ENCODE data around the gene IPMK. TPM values are rescaled to one million over a fixed set of nuclear protein-coding genes. Genes with fewer than 3 reads are reported as not detected.

The IPMK gene
- total and polyA plus RNA-seq, 2 experiments from 2014 or later, result 5.5 to 17.8 TPM

- no peak for DNase-seq (ENCODE audit: low spot score)
- H3K27ac ChIP-seq (ENCODE audit: low read depth), result no peak overlapping the region
- no peak for ATAC-seq
- Mint-ChIP-seq H3K9me3 (no peaks in the 10 kb centered on the region; the same call in 2 of the 3 replicates), H3K27ac (no peak overlapping the region), H3K36me3 (ENCODE audit: low read depth) (peaks cover 25% of the 10 kb centered on the region; the same call in 2 of the 3 replicates), H3K4me3 (no peak overlapping the region), H3K27me3 (ENCODE audit: insufficient read depth, low read depth, poor library complexity) (peaks cover 3% of the 10 kb centered on the region), H3K4me1 (peaks cover 26% of the 10 kb centered on the region)
- peaks cover 7% of the 10 kb centered on the region; the same call in 1 of the 2 replicates for H3K36me3 ChIP-seq (ENCODE audit: insufficient read depth)
- no peaks in the 10 kb centered on the region; the same call in 1 of the 2 replicates for H4K20me1 ChIP-seq (replicated peaks; ENCODE audit: insufficient read depth)
- no peaks in the 10 kb centered on the region for H3F3A ChIP-seq (replicated peaks; ENCODE audit: low read depth)
- H3K27me3 ChIP-seq (ENCODE audit: insufficient read depth), result no peaks in the 10 kb centered on the region
- peaks cover 66% of the 10 kb centered on the region for H3K79me2 ChIP-seq (replicated peaks; ENCODE audit: insufficient read depth)
- no peak overlapping the region for H3K4me3 ChIP-seq
- H3K4me1 ChIP-seq (ENCODE audit: insufficient read depth), result peaks cover 11% of the 10 kb centered on the region
- H2AFZ ChIP-seq, result no peak overlapping the region
- TF ChIP-seq STAT1 (IDR thresholded peaks at IDR 0.05; ENCODE audit: unreplicated experiment) (no peak), ZNF462 (CRISPR knock-in tag; IDR thresholded peaks at IDR 0.05) (no peak), REST (IDR thresholded peaks at IDR 0.05; ENCODE audit: unreplicated experiment) (no peak), ZNF331 (CRISPR knock-in tag; IDR thresholded peaks at IDR 0.05; ENCODE audit: low read depth) (no peak), CREB1 (CRISPR knock-in tag; IDR thresholded peaks at IDR 0.05; ENCODE audit: low read depth) (no peak), ETS1 (IDR thresholded peaks at IDR 0.05) (no peak), JUNB (IDR thresholded peaks at IDR 0.05; ENCODE audit: unreplicated experiment) (no peak), EZH2 (IDR thresholded peaks at IDR 0.05; ENCODE audit: low read depth, unreplicated experiment) (no peak), EZH2phosphoT487 (IDR thresholded peaks at IDR 0.05; ENCODE audit: unreplicated experiment) (no peak), NANOG (IDR thresholded peaks at IDR 0.05; ENCODE audit: borderline replicate concordance) (no peak), ZNF114 (CRISPR knock-in tag; IDR thresholded peaks at IDR 0.05) (no peak), POLR2AphosphoS5 (IDR thresholded peaks at IDR 0.05; ENCODE audit: low read depth) (no peak), CTCF (conservative IDR thresholded peaks at IDR 0.05; ENCODE audit: low read depth in 2 of 2) (no peak)
- no peak overlapping the region for H3K4me2 ChIP-seq
- H3K9me2 ChIP-seq (ENCODE audit: insufficient read depth), result no peaks in the 10 kb centered on the region
These were observed 7.6 kb upstream of the IPMK start for GRCh38 chr10:58275261-58275660.

Data from GM23338 (cell line).